Epithelial cell of esophagus (primary cell): ENCODE measurements around the gene PIGA.

ENCODE experiments used
- DNase-seq: peaks from one replicate; pipeline ENCODE4 v3.0.0; 2010; ENCODE audit warnings: low read depth
- H3K4me3 ChIP-seq: 2 replicates; pipeline ENCODE4 v1.5.1; 2011; ENCODE audit warnings: mild to moderate bottlenecking, low read length, control low read depth
- CTCF ChIP-seq: IDR thresholded peaks from 2 replicates; pipeline ENCODE4 v1.5.1; 2011; ENCODE audit warnings: low read depth, mild to moderate bottlenecking, low read length, control low read depth, inconsistent platforms; ENCODE audit not compliant: insufficient read depth; ENCODE audit errors: missing control alignments

Gene PIGA

GRCh38 chrX:15359701-15360100 lies 24.4 kb upstream of the PIGA start:
- TF ChIP-seq CTCF = no peak
- no peak for DNase-seq
- H3K4me3 ChIP-seq = no peak overlapping the region

- no peak overlapping the region for H3K4me3 ChIP-seq
- no peak for DNase-seq
- TF ChIP-seq CTCF = no peak
Observed at GRCh38 chrX:15358533-15358932, 23.2 kb upstream of the PIGA start.

- peak; percentile 19 for DNase-seq
- no peak for TF ChIP-seq CTCF
Observed at GRCh38 chrX:15356444-15356843, 21.1 kb upstream of the PIGA start.

GRCh38 chrX:15350329-15350996 lies 15.1 kb upstream of the PIGA start:
- TF ChIP-seq CTCF = no peak
- DNase-seq = no peak
- no peak overlapping the region for H3K4me3 ChIP-seq

More at GRCh38 chrX:15356444-15356843, 21.1 kb upstream of the PIGA start:
- no peak overlapping the region for H3K4me3 ChIP-seq

GRCh38 chrX:15349046-15349445 lies 13.7 kb upstream of the PIGA start:
- peak; percentile 53 for TF ChIP-seq CTCF
- peak; percentile 67 for DNase-seq

GRCh38 chrX:15345976-15346375 lies 10.7 kb upstream of the PIGA start:
- no peak for TF ChIP-seq CTCF
- H3K4me3 ChIP-seq = no peak overlapping the region
- no peak for DNase-seq

More at GRCh38 chrX:15349046-15349445, 13.7 kb upstream of the PIGA start:
- no peak overlapping the region for H3K4me3 ChIP-seq

GRCh38 chrX:15344106-15344505 lies 8.8 kb upstream of the PIGA start:
- TF ChIP-seq CTCF = no peak
- H3K4me3 ChIP-seq = no peak overlapping the region
- no peak for DNase-seq
